HepG2 (cell line): ENCODE measurements around the gene MRPL14. TPM values are rescaled to one million over a fixed set of nuclear protein-coding genes. Genes with fewer than 3 reads are reported as not detected.
A peak's percentile ranks its signal among the peaks of the same experiment; 100 is the strongest.

Source experiments
- ELF1 ChIP-seq: sonication (generic); formaldehyde crosslinking; IDR thresholded peaks from 2 replicates; pipeline ENCODE4 v1.4.0; 2020; ENCODE audit warnings: missing genetic modification reagents
- GPN1 ChIP-seq: sonication (generic); formaldehyde crosslinking; IDR thresholded peaks from 2 replicates; pipeline ENCODE4 v1.5.1; 2020; ENCODE audit warnings: missing genetic modification reagents, borderline replicate concordance
- HNRNPUL1 ChIP-seq: fragments of 200-400 bp; formaldehyde crosslinking; IDR thresholded peaks from 2 replicates; pipeline ENCODE4 v1.6.1; 2017; ENCODE audit warnings: low read depth, mild to moderate bottlenecking, low read length, moderate library complexity
- MNT ChIP-seq: fragments of 450-650 bp; IDR thresholded peaks from 2 replicates; pipeline ENCODE4 v1.6.1; 2016
- MTA3 ChIP-seq: sonication (generic); formaldehyde crosslinking; IDR thresholded peaks from 2 replicates; pipeline ENCODE4 v1.4.0; 2020; ENCODE audit warnings: missing genetic modification reagents
- TEF ChIP-seq: sonication (generic); formaldehyde crosslinking; IDR thresholded peaks from 2 replicates; pipeline ENCODE4 v1.5.0; 2020; ENCODE audit warnings: missing genetic modification reagents
- TSC22D2 ChIP-seq: sonication (generic); formaldehyde crosslinking; IDR thresholded peaks from 2 replicates; pipeline ENCODE4 v1.5.1; 2020; ENCODE audit warnings: missing genetic modification reagents, mild to moderate bottlenecking, borderline replicate concordance
- ZBTB34 ChIP-seq: sonication (generic); formaldehyde crosslinking; IDR thresholded peaks from 2 replicates; pipeline ENCODE4 v1.8.0; 2022; ENCODE audit warnings: mild to moderate bottlenecking, missing genetic modification reagents
- ZBTB49 ChIP-seq: sonication (generic); formaldehyde crosslinking; IDR thresholded peaks from 2 replicates; pipeline ENCODE4 v1.4.0; 2020; ENCODE audit warnings: missing genetic modification reagents, borderline replicate concordance
- ZBTB7B ChIP-seq: sonication (generic); formaldehyde crosslinking; IDR thresholded peaks from 2 replicates; pipeline ENCODE4 v1.4.0; 2020; ENCODE audit warnings: missing genetic modification reagents
- ZNF282 ChIP-seq: fragments of 450-650 bp; IDR thresholded peaks from 2 replicates; pipeline ENCODE4 v1.6.1; 2018; ENCODE audit not compliant: partially characterized antibody
- ZNF768 ChIP-seq: sonication (generic); formaldehyde crosslinking; IDR thresholded peaks from 2 replicates; pipeline ENCODE4 v1.4.0; 2020; ENCODE audit warnings: missing genetic modification reagents
- polyA plus RNA-seq, 8 experiments: library from polyadenylated mRNA; depleted of rRNA in 3 of 8; stranded (reverse) in 7 of 8; unstranded in 1 of 8; fragments of >200 nt; fragmentation: Illumina TruSeq in 4 of 8; extraction: Trizol in 4 of 8; gene quantifications; 2 replicates each; pipeline versions ENCODE4 v1.2.1 to v1.2.3, GENCODE V29; 2011 to 2016; ENCODE audit warnings: low read depth in 4 of 8, missing spikeins in 1 of 8, mixed read lengths in 1 of 8; ENCODE audit not compliant: insufficient read depth in 1 of 8
- total RNA-seq, 5 experiments: library from RNA; depleted of rRNA; stranded (reverse); fragments of >200 nt; fragmentation: Illumina TruSeq; extraction: Trizol; gene quantifications; 2 replicates each; pipeline ENCODE4 v1.2.3, GENCODE V29; 2016; ENCODE audit warnings: low read depth in 1 of 5
- TF ChIP-seq, protein P1 (sequence below): sonication (generic); formaldehyde crosslinking; IDR thresholded peaks from 2 replicates; pipeline ENCODE4 v1.4.0; 2020; ENCODE audit warnings: mild to moderate bottlenecking, missing genetic modification reagents
- TF ChIP-seq, protein P2 (sequence below): sonication (generic); formaldehyde crosslinking; IDR thresholded peaks from 2 replicates; pipeline ENCODE4 v1.5.1; 2020; ENCODE audit warnings: mild to moderate bottlenecking, missing genetic modification reagents

Gene MRPL14
- total and polyA plus RNA-seq, 2 of the 13 experiments (the other 11 are each of a cell fraction or from before 2014, with no cell fraction given): 157 to 178 TPM

- TF ChIP-seq, protein P1, sequence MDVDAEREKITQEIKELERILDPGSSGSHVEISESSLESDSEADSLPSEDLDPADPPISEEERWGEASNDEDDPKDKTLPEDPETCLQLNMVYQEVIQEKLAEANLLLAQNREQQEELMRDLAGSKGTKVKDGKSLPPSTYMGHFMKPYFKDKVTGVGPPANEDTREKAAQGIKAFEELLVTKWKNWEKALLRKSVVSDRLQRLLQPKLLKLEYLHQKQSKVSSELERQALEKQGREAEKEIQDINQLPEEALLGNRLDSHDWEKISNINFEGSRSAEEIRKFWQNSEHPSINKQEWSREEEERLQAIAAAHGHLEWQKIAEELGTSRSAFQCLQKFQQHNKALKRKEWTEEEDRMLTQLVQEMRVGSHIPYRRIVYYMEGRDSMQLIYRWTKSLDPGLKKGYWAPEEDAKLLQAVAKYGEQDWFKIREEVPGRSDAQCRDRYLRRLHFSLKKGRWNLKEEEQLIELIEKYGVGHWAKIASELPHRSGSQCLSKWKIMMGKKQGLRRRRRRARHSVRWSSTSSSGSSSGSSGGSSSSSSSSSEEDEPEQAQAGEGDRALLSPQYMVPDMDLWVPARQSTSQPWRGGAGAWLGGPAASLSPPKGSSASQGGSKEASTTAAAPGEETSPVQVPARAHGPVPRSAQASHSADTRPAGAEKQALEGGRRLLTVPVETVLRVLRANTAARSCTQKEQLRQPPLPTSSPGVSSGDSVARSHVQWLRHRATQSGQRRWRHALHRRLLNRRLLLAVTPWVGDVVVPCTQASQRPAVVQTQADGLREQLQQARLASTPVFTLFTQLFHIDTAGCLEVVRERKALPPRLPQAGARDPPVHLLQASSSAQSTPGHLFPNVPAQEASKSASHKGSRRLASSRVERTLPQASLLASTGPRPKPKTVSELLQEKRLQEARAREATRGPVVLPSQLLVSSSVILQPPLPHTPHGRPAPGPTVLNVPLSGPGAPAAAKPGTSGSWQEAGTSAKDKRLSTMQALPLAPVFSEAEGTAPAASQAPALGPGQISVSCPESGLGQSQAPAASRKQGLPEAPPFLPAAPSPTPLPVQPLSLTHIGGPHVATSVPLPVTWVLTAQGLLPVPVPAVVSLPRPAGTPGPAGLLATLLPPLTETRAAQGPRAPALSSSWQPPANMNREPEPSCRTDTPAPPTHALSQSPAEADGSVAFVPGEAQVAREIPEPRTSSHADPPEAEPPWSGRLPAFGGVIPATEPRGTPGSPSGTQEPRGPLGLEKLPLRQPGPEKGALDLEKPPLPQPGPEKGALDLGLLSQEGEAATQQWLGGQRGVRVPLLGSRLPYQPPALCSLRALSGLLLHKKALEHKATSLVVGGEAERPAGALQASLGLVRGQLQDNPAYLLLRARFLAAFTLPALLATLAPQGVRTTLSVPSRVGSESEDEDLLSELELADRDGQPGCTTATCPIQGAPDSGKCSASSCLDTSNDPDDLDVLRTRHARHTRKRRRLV: no peak
- TF ChIP-seq ZBTB34 (CRISPR knock-in tag) (no peak), HNRNPUL1 (no peak), ZNF282 (no peak), GPN1 (CRISPR knock-in tag) (no peak), TEF (no peak), ZBTB7B (CRISPR knock-in tag) (0 out of 2 replicates have a peak, but pooled peaks have one; percentile 31), MNT (no peak), TSC22D2 (CRISPR knock-in tag) (no peak), ZNF768 (no peak; the same call in 1 of the 2 replicates), ZBTB49 (no peak), MTA3 (CRISPR knock-in tag) (no peak), ELF1 (CRISPR knock-in tag) (no peak)
- TF ChIP-seq, protein P2, sequence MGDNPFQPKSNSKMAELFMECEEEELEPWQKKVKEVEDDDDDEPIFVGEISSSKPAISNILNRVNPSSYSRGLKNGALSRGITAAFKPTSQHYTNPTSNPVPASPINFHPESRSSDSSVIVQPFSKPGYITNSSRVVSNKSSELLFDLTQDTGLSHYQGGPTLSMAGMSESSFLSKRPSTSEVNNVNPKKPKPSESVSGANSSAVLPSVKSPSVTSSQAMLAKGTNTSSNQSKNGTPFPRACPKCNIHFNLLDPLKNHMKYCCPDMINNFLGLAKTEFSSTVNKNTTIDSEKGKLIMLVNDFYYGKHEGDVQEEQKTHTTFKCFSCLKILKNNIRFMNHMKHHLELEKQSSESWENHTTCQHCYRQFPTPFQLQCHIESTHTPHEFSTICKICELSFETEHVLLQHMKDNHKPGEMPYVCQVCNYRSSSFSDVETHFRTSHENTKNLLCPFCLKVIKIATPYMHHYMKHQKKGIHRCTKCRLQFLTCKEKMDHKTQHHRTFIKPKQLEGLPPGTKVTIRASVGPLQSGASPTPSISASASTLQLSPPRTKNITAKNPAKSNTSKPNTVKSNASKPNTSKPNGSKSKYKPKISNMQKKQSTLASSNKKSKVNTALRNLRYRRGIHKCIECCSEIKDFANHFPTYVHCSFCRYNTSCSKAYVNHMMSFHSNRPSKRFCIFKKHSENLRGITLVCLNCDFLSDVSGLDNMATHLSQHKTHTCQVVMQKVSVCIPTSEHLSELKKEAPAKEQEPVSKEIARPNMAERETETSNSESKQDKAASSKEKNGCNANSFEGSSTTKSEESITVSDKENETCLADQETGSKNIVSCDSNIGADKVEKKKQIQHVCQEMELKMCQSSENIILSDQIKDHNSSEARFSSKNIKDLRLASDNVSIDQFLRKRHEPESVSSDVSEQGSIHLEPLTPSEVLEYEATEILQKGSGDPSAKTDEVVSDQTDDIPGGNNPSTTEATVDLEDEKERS (CRISPR knock-in tag): no peak
Observed at GRCh38 chr6:44172731-44173500, 45.7 kb upstream of the MRPL14 start (continued).
